ENCODE data around the gene C10orf120. TPM values are rescaled to one million over a fixed set of nuclear protein-coding genes. Genes with fewer than 3 reads are reported as not detected.

C10orf120 gene
- total and polyA plus RNA-seq, 9 of the 15 experiments (the other 6 are each of a cell fraction or from before 2014, with no cell fraction given): not detected

- no peaks in the 10 kb centered on the region for H3K36me3 ChIP-seq (ENCODE audit: control insufficient read depth, insufficient read depth, low read length)
- TF ChIP-seq E2F1 (CRISPR knock-in tag; IDR thresholded peaks at IDR 0.05) (no peak), L3MBTL2 (IDR thresholded peaks at IDR 0.05) (no peak)
- intact Hi-C loops (cut with micrococcal nuclease) (no loop called here), in situ Hi-C loops (cut with MboI) (no loop called here)
- H3K4me2 ChIP-seq (ENCODE audit: insufficient read depth, low read length): no peak overlapping the region
- H4K20me1 ChIP-seq (replicated peaks; ENCODE audit: control insufficient read depth, insufficient read depth, low read length): no peaks in the 10 kb centered on the region
- H3K4me3 ChIP-seq: no peak overlapping the region
- POLR2A ChIA-PET: no interaction called here
- no peaks in the 10 kb centered on the region for H3K9me1 ChIP-seq (ENCODE audit: control insufficient read depth, insufficient read depth, low read length)
- ATAC-seq (no peak), FAIRE-seq (no peak), DNase-seq (ENCODE audit: extremely low read depth in 1 of 4, low spot score in 3 of 4) (no peak)
- H3K9me3 ChIP-seq (replicated peaks; ENCODE audit: control insufficient read depth, insufficient read depth, low read depth, low read length): no peaks in the 10 kb centered on the region
- CTCF ChIA-PET (ENCODE audit: low intra/inter-chr PET ratio): no interaction called here
- no peak overlapping the region for H3K27ac ChIP-seq (ENCODE audit: extremely low read depth, low read depth, low read length)
- peaks cover 0 to 5% of the 10 kb centered on the region in 2 experiments; a peak in 2 of 5 replicates for H3K27me3 ChIP-seq (ENCODE audit: control insufficient read depth in 2 of 2, insufficient read depth in 2 of 2, low read length in 2 of 2)
- no peak overlapping the region for H2AFZ ChIP-seq (ENCODE audit: low read depth, low read length)
- H3K4me1 ChIP-seq (replicated peaks in 1 of 2; ENCODE audit: control insufficient read depth in 2 of 2, insufficient read depth in 2 of 2, low read length in 2 of 2): no peaks in the 10 kb centered on the region
- BruUV-seq (replicated peaks): no TSS peak
- H3K79me2 ChIP-seq (ENCODE audit: control insufficient read depth, insufficient read depth, low read length): no peaks in the 10 kb centered on the region
- H3K9ac ChIP-seq (ENCODE audit: insufficient read depth in 1 of 2, low read depth in 2 of 2, low read length in 2 of 2): no peak overlapping the region
- WGBS (ENCODE audit: insufficient coverage, low coverage, missing lambda C conversion rate): 0% methylated on average over 5 of the region's 5 CpGs
These were observed 36.0 kb downstream of the C10orf120 start for GRCh38 chr10:122663516-122664130.

GRCh38 chr10:122662231-122662630, 37.4 kb downstream of the C10orf120 start:
- Histone ChIP-seq H3K9ac (ENCODE audit: insufficient read depth in 1 of 2, low read depth in 2 of 2, low read length in 2 of 2) (no peak overlapping the region), H4K20me1 (replicated peaks; ENCODE audit: control insufficient read depth, insufficient read depth, low read length) (no peaks in the 10 kb centered on the region), H3K4me1 (replicated peaks in 1 of 2; ENCODE audit: control insufficient read depth in 2 of 2, insufficient read depth in 2 of 2, low read length in 2 of 2) (no peaks in the 10 kb centered on the region), H3K79me2 (ENCODE audit: control insufficient read depth, insufficient read depth, low read length) (no peaks in the 10 kb centered on the region), H3K9me1 (ENCODE audit: control insufficient read depth, insufficient read depth, low read length) (no peaks in the 10 kb centered on the region), H3K27me3 (ENCODE audit: control insufficient read depth in 2 of 2, insufficient read depth in 2 of 2, low read length in 2 of 2) (peaks cover 0 to 5% of the 10 kb centered on the region in 2 experiments; a peak in 2 of 5 replicates), H3K27ac (ENCODE audit: extremely low read depth, low read depth, low read length) (no peak overlapping the region), H3K4me3 (no peak overlapping the region), H3K9me3 (replicated peaks; ENCODE audit: control insufficient read depth, insufficient read depth, low read depth, low read length) (no peaks in the 10 kb centered on the region), H2AFZ (ENCODE audit: low read depth, low read length) (no peak overlapping the region), H3K4me2 (ENCODE audit: insufficient read depth, low read length) (no peak overlapping the region), H3K36me3 (ENCODE audit: control insufficient read depth, insufficient read depth, low read length) (no peaks in the 10 kb centered on the region)
- BruUV-seq (replicated peaks): no TSS peak
- no peak for FAIRE-seq
- 0% methylated on average over 5 of the region's 6 CpGs for WGBS (ENCODE audit: insufficient coverage, low coverage, missing lambda C conversion rate)
- no peak for ATAC-seq
- no peak for DNase-seq (ENCODE audit: extremely low read depth in 1 of 4, low spot score in 3 of 4)
- in situ Hi-C loops (cut with MboI): no loop called here
- POLR2A ChIA-PET: no interaction called here
- intact Hi-C loops (cut with micrococcal nuclease): no loop called here
- CTCF ChIA-PET (ENCODE audit: low intra/inter-chr PET ratio): no interaction called here
- TF ChIP-seq ZBTB26 (CRISPR knock-in tag; IDR thresholded peaks at IDR 0.05): no peak
- TF ChIP-seq TARDBP (IDR thresholded peaks at IDR 0.05): no peak
- TF ChIP-seq CHD4 (IDR thresholded peaks at IDR 0.05; ENCODE audit: insufficient read depth, insufficient replicate concordance, low read depth, low read length, poor library complexity, severe bottlenecking): no peak
- TF ChIP-seq ZNF609 (CRISPR knock-in tag; IDR thresholded peaks at IDR 0.05; ENCODE audit: borderline replicate concordance): no peak
- TF ChIP-seq FOXM1 (IDR thresholded peaks at IDR 0.05; ENCODE audit: low read depth): no peak
- TF ChIP-seq FOXM1 (CRISPR knock-in tag; IDR thresholded peaks at IDR 0.05; ENCODE audit: low read depth): no peak
